GM19328 (cell line): Measurements from ENCODE around the gene SOX2.

Experiments
- ATAC-seq: cut with Tn5 transposase; IDR thresholded peaks from one replicate; pipeline ENCODE4 v1.9.1; 2021; ENCODE audit warnings: mild to moderate bottlenecking, moderate library complexity; ENCODE audit not compliant: unreplicated experiment

The SOX2 gene

DNA sequence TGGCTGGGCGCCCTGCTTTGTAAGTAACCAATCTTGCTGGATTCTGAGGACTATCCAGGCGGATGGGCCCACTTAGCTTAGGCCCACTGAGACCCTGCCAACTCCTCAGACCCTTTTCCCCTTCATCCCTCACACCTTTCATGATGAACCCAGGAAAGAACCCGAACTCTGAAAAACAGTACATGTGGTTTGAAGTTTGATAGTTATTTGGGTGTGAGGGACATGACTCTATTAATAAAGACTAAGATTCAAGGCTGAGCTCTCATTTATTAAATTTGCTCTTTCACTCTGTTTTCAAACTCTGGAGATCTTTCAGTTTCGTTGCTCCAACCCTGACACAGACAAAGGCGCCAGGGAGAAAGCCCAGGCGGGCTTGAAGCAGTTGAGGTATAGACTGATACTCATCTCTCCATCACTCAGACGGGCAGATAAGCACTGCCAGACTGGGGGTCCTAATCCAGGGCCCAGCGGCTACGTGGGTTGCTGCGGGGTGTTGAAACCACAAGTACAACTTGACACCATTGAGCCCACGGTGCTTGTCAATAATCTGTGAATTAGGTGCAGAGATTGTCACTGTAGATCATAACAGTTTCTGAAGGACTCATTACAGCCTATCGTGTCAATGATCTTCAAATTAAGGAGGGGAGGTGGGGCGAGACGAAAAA lies 7.2 kb upstream of the SOX2 start:
- no peak for ATAC-seq

DNA sequence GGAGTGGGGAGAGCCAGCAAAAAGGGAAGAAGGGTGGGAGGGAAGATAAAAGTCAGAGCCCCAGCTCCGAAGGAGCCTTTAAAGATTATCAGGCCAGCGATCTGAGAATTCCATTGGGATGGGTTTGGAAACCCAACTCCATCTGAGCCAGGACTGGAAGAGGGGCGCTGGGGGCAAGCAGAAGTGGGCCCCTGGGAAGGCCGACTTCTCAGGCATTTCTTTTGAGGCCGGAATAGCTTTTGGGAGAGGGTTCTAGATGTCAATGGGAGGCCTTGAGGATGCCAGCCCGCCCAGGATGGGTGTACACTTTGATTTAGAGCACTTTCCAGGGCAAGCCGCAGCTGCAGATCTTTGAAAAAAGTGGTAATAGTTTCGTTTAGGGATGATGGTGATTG lies 6.6 kb upstream of the SOX2 start:
- ATAC-seq = no peak

DNA sequence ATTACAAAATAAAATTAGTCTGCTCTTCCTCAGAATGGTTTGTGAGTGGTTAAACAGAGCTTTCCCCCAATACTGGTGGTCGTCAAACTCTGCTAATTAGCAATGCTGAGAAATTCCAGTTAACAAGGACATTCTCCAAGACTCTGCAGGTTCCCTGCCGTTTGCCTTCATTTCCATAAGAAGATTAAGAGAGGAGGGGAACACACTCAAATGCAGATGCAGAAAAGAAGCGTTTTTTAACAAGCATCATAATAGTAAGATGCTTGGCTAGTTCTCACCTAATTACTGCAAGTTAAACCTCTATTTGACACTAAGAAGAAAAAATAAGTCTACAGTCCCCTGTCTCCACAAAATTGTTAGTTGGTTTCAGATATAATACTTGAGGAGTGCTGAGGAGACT lies 3.7 kb upstream of the SOX2 start:
- ATAC-seq = no peak

DNA sequence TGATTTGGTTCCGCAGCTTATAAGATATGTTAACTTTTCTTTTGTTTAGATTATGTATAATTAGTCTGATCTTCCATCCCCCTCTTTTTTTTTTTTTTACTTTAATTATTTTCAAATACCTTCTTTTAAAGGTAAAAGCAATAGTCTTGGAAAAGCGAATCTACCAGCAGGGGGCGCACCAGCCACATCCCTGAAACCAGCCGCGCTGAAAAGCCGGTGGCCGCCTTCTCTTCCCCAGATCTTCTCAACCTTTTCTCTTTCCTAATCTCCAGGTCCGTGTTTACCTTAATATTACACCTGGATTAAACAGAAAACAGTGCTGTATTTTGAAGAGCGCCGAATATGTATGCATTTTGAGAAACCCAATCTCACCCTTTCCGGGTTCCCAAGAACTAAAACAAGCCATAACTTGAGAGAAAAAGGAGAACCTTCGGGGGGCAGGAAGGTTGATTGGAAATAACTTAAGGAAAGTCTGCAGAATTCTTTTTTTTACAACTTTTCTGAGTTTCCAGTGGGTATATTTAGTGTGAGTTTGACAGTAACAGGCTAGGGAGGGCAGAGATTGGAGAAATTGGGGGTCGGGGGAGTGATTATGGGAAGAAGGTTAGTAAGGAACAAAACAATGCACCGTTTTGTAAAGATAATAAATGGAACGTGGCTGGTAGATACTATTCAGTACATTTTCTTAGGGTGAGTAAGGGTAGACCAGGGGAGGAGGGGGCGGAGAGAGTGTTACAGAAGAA lies 2.0 kb upstream of the SOX2 start:
- no peak for ATAC-seq

- no peak for ATAC-seq
Observed at GRCh38 chr3:181710345-181711291, 1.1 kb upstream of the SOX2 start.

DNA sequence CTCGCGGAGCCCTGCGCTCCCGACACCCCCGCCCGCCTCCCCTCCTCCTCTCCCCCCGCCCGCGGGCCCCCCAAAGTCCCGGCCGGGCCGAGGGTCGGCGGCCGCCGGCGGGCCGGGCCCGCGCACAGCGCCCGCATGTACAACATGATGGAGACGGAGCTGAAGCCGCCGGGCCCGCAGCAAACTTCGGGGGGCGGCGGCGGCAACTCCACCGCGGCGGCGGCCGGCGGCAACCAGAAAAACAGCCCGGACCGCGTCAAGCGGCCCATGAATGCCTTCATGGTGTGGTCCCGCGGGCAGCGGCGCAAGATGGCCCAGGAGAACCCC lies 464 bp downstream of the SOX2 start:
- no peak for ATAC-seq

GRCh38 chr3:181712553-181713279 lies 991 bp downstream of the SOX2 start:
- ATAC-seq = no peak

DNA sequence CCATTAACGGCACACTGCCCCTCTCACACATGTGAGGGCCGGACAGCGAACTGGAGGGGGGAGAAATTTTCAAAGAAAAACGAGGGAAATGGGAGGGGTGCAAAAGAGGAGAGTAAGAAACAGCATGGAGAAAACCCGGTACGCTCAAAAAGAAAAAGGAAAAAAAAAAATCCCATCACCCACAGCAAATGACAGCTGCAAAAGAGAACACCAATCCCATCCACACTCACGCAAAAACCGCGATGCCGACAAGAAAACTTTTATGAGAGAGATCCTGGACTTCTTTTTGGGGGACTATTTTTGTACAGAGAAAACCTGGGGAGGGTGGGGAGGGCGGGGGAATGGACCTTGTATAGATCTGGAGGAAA lies 1.5 kb downstream of the SOX2 start:
- no peak for ATAC-seq

DNA sequence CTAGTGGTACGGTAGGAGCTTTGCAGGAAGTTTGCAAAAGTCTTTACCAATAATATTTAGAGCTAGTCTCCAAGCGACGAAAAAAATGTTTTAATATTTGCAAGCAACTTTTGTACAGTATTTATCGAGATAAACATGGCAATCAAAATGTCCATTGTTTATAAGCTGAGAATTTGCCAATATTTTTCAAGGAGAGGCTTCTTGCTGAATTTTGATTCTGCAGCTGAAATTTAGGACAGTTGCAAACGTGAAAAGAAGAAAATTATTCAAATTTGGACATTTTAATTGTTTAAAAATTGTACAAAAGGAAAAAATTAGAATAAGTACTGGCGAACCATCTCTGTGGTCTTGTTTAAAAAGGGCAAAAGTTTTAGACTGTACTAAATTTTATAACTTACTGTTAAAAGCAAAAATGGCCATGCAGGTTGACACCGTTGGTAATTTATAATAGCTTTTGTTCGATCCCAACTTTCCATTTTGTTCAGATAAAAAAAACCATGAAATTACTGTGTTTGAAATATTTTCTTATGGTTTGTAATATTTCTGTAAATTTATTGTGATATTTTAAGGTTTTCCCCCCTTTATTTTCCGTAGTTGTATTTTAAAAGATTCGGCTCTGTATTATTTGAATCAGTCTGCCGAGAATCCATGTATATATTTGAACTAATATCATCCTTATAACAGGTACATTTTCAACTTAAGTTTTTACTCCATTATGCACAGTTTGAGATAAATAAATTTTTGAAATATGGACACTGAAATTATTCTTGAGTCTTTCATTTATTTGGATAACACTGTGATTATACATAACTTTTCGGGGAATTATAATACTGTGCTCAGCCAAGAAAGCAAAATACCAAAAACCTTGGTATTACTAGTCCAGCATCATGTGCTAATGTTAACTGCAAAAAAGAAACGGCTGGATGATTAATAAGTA lies 2.2 kb downstream of the SOX2 start:
- no peak for ATAC-seq

DNA sequence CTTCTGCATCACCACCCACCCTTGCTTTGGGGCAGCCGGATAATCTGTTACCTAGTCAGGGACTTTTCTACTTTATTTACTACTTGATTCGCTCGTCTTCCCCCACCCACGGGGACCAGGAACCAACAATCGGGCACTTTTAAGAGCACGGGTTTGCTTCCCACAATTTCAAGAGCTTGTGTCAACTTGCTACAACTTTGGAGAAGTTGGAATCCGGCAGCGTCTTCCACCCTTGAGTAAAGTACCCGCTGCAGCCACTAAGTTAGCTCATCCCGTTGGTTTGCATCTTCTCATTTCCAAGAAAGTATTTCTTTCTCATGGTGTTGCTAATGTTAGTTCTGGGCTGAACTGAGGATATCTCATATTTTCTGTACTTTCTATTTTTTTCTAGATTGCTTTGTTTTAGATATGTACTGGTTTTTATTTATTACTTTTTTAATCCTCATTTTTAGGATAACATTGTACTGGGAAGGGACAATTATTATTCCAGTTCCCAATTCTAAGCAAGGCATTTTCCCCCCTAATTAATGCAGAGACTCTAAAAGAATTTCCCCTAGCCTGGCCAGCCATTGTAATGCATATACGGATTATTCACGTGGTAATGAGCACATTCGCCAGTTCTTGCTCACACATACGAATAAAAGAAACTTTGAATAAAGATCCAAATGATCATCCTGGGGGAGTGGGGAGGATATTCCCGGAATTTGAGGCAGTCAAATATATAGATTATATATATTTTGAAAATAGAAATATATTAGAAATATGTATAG lies 4.0 kb downstream of the SOX2 start:
- ATAC-seq = no peak

DNA sequence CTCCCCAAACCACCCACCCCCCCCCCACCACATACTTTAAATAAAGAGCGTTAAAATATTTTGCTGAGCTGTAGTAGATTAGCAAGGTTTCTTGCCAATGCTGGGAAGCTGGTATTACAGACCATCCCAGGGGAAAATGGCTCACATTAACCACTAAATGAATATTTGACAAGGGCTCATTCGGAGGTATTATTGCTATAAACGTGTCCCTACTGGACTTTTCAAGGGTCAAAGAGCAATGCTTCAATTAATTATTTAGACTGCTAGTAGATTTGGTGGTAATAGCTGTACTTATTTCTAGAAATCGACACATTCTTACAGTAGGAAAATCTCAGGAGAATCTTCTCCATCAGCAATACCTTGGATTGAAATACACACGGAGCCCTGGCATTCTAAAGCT lies 5.2 kb downstream of the SOX2 start:
- no peak for ATAC-seq

DNA sequence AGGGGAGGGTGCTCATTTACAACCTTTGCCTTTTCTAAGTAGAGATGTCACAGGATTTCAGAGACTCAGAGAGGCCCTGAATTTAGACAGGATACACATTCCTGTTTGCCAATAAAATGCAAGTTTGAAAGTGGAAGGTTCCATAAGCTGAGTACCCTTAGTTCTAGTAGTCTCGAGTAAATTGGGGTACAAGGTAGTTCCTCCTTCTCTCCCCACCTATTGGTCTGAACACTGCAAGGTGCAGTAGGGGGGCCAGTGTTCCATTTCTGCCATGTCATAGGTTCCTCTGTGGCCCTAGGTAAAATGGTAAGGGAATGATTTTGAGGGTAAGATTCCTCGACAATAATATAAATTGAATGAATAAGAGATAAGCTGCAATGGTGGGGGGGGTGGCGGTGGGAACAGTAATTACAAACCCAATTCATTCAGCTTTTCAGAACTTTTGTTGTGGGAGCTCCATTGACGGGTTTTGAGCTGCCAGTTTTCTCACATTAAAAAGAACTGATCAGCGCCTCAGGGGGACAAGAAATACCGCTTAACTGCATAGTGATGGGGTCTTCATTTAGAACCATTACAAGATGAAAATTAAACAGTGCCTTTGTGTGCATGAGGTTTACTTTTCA lies 5.9 kb downstream of the SOX2 start:
- no peak for ATAC-seq

DNA sequence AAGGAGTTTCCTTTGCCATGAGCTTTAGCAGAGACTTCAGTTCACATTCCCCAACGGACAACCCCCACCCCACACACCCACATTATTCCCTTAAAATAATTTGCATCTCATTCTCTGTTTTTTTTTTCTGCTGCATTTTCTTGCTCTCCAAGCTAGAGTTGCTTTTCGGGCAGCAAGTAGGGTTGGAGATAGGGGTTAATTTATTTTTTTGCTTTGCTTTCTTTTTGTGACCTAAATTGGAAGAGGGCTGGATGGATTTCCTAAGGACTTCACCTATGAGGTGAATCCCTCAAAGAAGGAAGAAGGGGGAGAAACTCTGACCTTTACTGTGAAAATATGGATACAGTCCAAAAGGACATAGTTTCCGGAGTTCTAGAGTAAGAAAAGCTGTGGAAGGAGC lies 6.6 kb downstream of the SOX2 start:
- ATAC-seq = no peak

DNA sequence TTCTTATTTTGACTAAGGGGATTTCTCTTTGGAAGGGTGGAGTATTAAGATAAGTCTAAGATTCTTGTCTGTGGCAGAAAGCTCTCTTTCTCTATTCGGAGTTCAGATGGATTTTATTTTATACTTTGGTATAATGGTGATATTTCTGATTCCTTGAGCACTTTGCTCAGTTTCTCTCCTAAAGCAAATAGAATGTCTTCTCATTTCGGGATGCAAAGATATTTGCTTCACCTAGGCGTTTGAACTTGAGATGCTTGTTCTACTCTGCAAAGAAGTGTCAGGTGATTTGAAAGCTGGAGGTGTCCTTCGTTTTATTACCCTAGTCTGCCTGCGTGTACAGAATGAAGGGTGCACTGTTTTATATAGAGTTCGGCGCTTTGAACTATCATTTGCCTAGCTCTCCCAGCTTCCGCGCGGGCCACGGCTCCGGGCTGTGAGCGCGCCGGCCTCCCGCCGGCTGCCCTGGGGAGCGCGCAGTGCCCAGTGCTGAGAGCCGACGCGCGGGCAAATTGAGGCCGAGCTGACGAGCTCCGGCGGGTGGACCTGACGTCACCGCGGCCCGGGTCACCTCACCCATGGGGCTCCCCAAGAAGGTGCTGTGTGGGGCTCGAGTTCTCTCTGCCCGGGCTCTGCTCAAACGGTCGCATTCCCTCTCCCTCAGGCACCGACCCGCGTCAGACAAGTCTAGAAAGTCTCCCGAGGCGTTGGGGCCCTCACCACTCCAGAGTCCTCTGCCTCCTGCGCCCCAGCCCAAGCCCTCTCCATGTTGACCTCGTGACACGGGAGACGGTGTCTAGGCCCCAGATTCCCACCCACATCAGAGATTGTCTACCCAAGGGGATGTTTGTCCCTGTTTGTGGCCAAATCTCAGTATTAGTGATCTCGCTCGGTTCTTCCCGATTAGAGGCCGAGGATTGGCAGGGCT lies 7.5 kb downstream of the SOX2 start:
- ATAC-seq = no peak

DNA sequence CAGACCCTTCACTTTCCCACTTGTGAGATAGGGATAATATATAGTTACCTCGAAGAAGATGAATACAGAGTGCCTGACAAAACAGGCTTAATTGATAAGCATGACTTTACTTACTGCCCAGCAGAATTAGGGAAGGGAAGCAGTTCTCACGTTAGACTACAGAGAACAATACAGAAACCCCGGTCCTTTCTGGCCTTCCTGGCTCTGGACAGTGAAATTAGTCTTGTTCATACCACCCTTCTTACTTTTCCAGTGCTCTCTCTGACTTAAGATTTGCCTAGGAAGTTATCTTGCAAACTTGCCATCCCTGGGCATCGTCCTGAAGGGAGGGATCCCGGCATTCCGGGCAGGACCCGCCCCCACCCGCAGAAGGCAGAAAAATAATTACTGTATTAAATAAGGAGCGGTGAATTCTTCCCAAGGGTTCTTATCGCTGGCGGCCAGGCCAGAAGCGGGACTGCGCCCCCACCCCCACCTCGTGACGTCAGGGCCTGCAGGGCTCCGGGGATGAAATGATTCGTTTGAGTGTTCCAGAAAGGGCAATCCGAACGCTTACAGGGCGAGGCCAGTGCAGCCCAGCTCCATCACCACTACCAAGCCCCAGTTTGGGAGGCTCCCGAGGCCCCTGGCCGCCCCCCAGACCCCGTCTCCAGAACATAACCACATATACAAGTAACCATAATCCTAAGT lies 8.4 kb downstream of the SOX2 start:
- ATAC-seq = no peak

DNA sequence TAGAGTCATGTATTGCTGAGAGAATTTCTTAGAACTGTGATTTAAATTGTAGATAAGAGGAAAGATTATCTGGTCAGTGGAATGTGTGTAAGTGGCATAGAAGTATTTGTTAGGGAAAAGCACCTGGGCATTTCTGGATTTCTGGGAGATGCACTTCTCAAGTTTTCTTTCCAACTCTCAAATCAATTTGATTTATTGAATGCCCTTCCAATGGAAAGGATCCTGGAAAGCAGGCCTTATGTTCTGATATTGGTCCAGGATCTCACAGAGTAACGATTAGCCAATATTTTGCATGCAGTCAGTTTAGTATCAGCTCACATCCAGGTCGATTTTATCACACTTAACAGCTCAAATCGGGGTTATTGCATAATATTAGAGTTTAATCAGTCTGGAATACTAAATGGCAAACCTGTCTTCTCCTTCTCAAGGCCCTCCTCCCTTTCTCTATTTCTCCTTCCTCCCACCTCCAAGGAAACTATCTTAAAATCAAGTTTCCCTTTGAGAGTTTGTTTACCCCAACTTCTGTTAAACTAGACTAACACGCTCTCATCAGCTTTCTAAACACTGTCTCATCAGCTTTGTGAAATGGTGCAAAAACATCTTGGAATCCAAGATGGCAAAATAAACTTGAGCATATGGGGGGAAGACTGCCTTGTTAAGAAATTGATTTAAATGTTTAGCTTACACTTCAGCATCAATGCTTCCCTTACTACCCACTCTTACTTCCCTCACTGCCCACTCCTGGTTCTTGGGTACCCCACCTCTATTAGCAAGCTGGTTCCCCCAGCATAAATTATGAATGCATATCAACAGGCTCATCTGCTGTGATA lies 9.5 kb downstream of the SOX2 start:
- no peak for ATAC-seq
